Fibroblast of the aortic adventitia (primary cell): ENCODE measurements around the gene PDZD2. TPM values are rescaled to one million over a fixed set of nuclear protein-coding genes. Genes with fewer than 3 reads are reported as not detected.
"Not testable (repeated sequence)": the region's sequence is repeated elsewhere in the genome, so short reads cannot be mapped to it uniquely, and the experiment has no call there.

ENCODE experiments used
- DNase-seq: peaks from one replicate; pipeline ENCODE4 v3.0.0-alpha.2; 2010; ENCODE audit warnings: low read depth
- H3K4me3 ChIP-seq: 2 replicates; pipeline ENCODE4 v1.5.1; 2011; ENCODE audit warnings: low read depth, mild to moderate bottlenecking, control low read depth, low read length, moderate library complexity
- total RNA-seq: library from RNA; depleted of rRNA; stranded (reverse); fragments of >200 nt; gene quantifications from 2 replicates; pipeline ENCODE4 v1.2.3, GENCODE V29; 2012; ENCODE audit warnings: low replicate concordance
- TF ChIP-seq, protein P1 (sequence below): IDR thresholded peaks from 2 replicates; pipeline ENCODE4 v1.5.1; 2011; ENCODE audit warnings: mild to moderate bottlenecking, low read length, control low read depth, inconsistent platforms; ENCODE audit not compliant: insufficient read depth

PDZD2 gene
- total RNA-seq, 1 donor: under 0.01 TPM

DNA sequence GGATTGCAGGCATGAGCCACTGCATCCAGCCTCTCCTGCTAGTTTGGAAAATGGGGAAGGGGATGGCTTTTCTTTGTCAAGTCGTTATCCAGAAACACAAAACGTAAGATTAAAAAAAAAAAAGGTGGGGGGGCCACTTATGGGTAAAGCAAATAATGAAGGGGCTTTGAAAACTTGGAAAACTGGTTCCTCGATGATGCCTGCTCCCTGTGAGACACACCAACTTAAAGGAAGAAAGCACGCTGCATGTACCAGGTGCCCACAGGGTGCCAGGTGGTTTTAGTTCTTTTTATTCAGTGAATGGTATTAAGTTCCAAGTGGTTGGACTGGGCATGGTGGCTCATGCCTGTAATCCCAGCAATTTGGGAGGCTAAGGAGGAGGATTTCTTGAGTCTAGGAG lies 365.1 kb downstream of the PDZD2 start:
- TF ChIP-seq, protein P1, sequence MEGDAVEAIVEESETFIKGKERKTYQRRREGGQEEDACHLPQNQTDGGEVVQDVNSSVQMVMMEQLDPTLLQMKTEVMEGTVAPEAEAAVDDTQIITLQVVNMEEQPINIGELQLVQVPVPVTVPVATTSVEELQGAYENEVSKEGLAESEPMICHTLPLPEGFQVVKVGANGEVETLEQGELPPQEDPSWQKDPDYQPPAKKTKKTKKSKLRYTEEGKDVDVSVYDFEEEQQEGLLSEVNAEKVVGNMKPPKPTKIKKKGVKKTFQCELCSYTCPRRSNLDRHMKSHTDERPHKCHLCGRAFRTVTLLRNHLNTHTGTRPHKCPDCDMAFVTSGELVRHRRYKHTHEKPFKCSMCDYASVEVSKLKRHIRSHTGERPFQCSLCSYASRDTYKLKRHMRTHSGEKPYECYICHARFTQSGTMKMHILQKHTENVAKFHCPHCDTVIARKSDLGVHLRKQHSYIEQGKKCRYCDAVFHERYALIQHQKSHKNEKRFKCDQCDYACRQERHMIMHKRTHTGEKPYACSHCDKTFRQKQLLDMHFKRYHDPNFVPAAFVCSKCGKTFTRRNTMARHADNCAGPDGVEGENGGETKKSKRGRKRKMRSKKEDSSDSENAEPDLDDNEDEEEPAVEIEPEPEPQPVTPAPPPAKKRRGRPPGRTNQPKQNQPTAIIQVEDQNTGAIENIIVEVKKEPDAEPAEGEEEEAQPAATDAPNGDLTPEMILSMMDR: no peak
- no peak for DNase-seq
- H3K4me3 ChIP-seq: no peak overlapping the region

DNA sequence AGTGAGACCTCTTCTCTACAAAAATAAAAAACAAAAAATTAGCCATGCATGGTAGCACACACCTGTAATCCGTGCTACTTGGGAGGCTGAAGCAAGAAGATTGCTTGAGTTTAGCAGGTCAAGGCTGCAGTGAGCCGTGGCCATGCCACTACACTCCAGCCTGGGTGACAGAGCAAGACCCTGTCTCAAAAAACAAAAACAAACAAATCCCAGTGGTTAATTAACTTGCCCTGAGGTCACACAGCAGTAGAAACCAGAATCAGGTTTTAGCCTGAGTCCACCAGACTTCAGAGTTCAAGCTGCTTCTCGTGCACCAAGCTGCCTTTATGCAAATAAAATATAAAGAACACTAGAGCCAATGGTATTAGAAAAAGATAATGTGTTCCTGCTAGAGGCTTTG lies 365.5 kb downstream of the PDZD2 start:
- no peak for DNase-seq
- H3K4me3 ChIP-seq: no peak overlapping the region
- TF ChIP-seq, protein P1: no peak

DNA sequence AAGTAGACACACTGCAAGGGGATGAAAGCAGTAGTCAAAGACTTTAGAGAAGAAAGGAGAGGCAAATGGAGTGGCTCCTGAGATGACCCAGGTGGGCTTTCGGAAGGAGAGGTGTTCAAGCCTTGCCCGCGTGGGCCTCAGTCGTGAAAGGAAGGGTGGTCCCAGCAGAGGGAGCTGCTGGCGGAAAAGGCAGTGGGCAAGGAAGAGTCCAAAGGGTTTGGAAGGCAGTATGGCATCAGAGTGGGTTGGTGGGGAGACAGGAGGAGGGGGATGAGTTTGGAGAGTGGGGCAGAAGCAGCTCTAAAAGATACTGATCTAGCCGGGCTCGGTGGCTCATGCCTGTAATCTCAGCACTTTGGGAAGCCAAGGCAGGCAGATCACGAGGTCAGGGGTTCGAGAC lies 369.8 kb downstream of the PDZD2 start:
- TF ChIP-seq, protein P1: no peak
- no peak overlapping the region for H3K4me3 ChIP-seq
- DNase-seq: no peak

DNA sequence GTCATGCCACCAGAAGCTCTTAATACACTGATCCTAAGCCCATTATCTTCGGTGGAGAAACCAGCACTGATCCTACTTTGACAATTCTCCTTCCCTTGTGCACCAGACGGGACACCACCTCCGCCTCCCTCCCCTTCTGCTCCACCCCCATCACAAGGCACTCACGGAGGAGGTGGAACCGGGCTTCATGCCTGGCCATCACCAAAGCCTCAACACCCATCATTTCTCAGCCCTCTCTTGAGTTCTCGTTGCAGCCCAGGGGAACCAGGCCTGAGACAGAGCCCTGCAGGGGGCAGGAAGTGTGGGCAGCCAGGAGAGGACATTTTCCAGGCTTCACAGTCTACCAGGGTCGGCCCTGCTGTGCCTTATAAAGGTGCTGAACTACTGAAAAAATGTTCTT lies 374.7 kb downstream of the PDZD2 start:
- DNase-seq: no peak
- TF ChIP-seq, protein P1: no peak
- no peak overlapping the region for H3K4me3 ChIP-seq

DNA sequence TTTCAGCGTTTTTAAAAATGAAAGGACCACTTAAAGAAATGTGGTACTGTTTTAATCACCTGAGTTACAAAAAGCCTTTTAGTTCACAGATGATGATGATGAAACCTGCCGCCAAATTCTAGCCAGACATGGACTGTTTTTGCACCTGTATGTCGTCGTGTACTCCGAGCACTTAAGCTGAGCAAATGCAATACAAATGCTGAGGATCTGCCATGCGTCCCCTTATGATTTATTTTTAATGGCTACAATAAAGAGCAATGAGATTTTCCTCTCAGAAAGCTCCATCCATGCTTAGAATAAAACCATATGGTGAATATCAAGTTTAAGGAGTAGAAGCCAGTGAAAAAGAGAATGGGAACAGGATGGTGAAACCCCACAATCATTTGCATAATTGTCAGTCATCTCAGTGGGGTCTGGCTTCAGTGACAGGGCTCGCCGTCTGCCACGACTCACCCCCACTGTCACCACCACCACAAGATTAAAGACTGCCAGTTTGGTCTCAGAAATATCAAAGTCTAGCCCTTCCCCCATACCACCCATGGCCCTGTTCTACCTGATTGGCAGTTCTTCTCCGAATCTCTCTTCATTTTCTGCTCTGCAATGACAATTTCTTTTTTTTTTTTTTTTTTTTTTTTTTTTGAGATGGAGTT lies 375.3 kb downstream of the PDZD2 start:
- TF ChIP-seq, protein P1: no peak
- DNase-seq: no peak
- H3K4me3 ChIP-seq: no peak overlapping the region

DNA sequence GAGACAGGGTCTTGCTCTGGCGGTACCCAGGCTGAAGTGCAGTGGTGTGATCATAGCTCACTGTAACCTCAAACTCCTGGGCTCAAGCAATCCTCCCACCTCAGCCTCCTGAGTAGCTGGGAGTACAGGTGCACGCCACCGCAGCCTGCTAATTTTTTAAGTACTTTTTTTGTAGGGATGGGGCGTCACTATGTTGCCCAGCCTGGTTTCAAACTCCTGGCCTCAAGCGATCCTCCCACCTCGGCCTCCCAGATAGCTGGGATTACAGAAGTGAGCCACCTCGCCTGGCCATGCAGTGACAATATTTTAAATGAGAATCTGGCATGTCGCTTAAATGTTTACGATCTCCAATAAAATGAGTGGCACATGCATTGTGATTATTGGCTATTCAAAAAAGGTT lies 376.3 kb downstream of the PDZD2 start:
- DNase-seq, H3K4me3 ChIP-seq: not testable (repeated sequence)

DNA sequence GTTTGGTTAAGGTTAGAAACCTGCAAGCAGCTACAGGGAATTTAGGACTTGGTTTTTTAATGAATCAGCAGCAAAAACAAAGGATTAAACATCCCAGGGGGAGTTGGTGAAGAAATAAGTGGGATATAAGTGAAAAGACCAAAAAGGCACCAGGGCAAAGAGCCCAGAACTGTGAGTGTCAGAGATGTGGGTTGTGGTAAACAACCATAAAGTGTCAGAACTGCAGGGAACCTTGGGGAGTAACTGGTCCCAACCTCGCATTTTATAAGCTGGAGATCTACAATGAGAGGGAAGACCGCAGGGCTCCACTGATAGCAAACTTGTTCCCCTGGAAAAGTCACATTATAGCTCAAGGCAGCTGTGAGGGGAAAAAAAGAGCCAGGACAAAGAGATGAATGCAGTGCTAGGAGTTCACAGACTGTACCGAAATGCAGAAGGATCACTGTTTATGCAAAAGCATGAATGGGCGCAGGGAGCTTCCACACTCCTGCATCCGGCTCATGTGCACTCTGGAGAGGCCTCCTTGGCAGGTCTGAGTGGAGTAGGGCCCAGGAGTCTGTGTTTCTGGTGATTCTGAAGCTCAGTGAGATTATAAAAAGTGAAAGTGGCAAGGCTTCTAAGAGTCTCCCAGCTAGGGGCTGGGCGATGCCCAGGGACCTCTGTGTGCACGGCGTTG lies 378.9 kb downstream of the PDZD2 start:
- TF ChIP-seq, protein P1: no peak

More for the DNA sequence above, 378.9 kb downstream of the PDZD2 start:
- DNase-seq: peak; percentile 32
- no peak overlapping the region for H3K4me3 ChIP-seq
